GM18502 (cell line): Measurements from ENCODE around the gene MEGF8.
"Not testable (repeated sequence)": the region's sequence is repeated elsewhere in the genome, so short reads cannot be mapped to it uniquely, and the experiment has no call there.

Source experiments
- ATAC-seq: cut with Tn5 transposase; IDR thresholded peaks from one replicate; pipeline ENCODE4 v1.9.1; 2021; ENCODE audit warnings: mild to moderate bottlenecking; ENCODE audit not compliant: unreplicated experiment, poor library complexity

MEGF8 gene

DNA sequence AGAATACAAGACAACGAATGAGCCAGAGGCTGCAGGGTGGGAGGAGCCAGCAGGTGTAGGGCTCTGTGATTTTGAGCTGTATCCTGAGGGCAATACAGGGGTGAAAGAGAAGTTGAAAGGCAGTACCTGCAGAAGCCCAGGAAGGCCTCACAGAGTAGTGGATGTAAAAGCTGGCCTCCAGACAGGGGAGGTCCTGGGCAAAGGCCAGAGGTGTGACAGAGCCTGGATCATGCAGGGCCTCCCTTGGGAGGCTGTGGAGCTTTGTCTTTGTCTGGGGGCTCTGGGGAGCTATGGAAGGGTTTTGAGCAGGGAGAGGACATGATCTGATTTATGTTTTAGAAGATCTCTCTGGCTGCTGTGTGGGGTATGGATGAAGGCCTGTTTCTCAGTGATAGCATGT lies 2.7 kb downstream of the MEGF8 start:
- no peak for ATAC-seq

DNA sequence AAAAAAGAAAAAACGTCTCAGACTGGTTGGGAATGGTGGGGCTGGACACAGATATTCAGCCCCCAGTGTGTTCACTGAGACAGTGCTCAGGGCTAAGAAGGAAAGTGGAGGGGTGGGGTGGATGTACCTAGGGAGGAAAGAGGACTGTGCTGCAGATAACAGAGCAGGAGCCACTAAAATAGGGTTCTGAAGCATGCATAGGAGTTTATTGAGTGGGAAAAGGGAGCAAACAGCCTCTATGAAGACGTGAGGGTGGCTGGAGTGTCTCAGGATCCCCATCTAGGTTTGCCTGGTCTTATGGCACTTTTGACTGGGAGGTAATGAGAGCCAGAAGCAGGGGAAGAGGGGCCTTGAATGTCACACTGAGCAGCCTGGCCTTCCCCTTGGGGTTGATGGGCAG lies 3.4 kb downstream of the MEGF8 start:
- no peak for ATAC-seq

DNA sequence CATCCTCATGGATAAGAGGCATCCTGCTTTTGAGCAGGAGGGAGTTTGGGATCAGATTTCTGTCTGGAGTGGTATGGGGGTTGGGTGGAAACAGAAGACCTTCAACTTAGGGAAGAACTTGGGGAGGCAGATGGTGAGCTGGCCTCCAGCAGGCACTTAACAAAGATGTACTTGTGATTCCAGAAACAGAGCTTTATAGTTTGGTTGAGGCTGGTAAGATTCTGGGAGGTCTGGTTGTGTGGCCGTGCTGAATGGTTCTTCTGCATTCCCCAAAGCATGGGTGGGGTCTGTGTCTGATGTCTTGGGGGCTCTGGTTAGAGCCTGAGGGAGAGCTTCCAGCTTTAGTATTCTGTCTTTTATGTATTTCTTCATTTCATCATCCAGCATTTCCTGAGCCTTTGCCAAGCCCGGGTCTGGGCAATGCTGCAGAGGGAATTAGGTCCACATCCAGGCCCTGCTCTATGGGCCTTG lies 4.8 kb downstream of the MEGF8 start:
- no peak for ATAC-seq

DNA sequence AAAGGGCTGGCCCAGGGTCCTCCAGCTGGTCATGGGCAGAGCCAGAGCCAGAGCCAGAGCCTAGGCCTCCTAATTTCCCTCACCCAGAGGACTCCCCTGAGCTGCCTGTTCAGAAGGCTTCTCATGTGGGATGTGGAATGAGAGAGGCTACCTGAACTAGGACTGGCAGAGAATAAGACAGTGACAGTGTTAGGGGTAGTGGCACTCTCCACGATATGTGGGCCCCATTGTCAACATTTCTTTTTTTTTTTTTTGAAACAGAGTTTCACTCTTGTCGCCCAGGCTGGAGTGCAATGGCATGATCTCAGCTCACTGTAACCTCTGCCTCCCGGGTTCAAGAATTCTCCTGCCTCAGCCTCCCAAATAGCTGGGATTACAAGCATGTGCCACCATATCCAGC lies 5.9 kb downstream of the MEGF8 start:
- not testable (repeated sequence) for ATAC-seq

DNA sequence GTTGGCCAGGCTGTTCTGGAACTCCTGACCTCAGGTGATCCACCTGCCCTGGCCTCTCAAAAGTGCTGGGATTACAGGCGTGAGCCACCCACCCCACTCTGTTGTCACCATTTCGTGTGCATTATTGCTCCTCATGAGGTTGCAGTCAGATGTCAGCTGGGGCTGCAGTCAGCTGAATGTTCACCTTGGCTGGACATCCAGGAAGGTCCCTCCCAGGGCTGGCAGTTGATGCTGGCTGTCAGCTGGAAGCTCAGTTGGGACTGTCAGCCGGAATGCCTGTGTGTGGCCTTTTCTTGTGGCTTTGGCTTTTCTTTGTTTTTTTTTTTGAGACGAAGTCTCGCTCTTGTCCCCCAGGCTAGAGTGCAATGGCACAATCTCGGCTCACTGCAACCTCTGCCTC lies 6.6 kb downstream of the MEGF8 start:
- no peak for ATAC-seq

DNA sequence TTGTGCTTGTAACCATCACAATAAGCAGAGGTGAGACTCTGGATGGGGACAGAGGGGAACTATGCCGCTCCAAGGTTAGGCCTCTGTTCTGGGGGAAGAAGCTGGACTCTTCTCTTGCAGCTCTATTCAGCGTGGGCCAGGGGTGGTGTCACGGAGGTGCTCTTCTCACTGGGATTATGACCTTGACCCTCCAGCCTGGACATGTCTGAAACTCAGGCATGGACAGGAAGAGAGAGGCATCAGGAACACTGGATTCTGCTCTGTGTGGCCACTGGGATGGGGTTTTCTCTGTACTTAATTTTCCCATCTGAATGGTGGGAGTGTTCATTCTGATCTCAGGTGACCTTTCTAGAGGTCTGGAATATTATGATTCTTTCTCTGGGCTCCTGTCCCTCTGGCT lies 7.6 kb downstream of the MEGF8 start:
- ATAC-seq, result no peak

DNA sequence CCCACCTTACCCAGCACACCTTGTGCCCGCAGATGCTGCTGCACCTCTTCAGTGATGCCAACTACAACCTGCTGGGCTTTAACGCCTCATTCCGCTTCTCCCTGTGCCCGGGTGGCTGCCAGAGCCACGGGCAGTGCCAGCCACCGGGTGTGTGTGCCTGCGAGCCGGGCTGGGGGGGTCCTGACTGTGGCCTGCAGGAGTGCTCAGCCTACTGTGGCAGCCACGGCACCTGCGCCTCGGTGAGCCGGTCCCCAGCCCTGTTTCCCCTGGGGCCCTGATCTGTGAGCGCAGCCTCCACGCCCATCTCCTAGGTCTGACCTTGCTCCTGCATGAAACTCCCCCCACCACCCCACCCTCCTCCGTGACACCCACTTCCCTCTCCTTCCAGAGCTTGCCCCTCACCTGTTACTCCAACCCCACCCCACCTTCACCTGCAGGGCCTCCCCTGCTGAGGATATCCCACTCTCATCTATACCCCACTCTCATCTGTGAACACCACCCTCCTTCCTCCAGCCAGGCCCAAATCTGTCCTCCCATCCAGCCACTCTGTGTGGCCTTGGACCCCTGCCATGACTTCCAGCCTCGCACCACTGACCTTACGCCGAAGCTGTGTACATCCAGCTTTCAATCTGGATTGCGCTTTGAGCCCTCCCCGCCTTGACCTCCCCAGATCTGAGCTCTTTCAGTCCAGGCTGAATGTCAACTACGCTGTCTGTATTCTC lies 8.7 kb downstream of the MEGF8 start:
- ATAC-seq, result no peak

DNA sequence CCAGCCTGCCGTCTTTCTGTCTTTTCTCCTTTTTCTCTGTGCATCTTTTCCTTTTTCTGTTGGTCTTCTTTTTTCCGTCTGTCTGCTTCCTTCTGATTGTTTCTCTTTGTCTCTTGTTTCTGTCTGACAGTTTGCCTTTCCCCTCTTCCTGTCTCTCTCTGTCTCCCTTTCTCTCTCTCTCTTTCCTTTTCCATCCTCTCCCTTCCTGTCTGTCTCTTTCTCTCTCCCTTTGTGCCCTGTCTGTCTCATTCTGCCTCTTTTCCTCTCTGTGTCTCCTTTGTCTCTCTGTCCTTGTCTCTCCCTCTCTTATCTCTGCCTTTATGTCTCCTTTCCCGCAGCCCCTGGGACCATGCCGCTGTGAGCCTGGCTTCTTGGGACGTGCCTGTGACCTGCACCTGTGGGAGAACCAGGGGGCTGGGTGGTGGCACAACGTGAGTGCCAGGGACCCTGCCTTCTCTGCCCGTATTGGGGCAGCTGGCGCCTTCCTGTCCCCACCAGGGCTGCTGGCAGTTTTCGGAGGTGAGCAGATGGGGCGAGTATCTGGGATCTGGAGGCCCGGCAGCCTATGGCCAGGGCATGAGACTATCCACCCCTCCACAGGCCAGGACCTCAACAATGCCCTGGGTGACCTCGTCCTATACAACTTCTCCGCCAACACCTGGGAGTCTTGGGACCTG lies 9.4 kb downstream of the MEGF8 start:
- no peak for ATAC-seq

DNA sequence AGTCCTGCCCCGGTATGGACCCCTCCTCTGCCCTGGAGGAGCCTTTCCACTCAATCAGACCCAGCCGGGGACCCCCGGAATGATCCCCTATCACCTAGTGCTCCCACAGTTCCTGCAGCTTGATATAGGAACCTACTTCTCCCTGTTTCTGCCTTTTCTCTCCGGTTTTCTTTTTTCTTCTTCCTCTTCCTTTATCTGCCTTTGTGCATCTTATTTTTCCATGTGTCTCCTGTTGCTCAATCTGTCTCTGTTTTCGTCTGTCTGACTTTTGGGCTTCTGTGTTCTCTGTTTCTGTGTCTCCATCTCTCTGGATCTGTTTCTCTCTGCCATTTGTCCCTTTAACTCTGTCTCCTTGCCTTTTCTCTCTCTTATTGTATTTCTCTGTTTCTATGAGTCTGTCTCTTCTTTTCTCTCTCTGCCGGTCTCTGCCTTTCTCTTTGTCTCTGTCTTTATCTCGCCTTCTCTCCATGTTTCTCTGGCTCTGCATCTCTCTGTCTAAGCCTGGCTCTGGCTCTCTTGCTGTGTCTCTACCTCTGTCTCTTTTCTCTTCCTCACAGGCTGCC lies 10.0 kb downstream of the MEGF8 start:
- ATAC-seq, result no peak

DNA sequence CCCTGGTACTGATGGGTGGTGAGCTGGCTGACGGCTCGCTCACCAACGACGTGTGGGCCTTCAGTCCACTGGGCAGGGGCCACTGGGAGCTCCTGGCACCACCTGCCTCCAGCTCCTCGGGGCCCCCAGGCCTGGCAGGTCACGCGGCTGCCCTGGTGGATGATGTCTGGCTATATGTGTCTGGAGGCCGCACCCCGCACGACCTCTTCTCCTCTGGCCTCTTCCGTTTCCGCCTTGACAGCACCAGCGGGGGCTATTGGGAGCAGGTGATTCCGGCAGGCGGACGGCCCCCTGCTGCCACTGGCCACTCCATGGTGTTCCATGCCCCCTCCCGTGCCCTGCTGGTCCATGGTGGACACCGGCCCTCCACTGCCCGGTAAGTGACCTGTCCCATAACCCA lies 10.5 kb downstream of the MEGF8 start:
- no peak for ATAC-seq

DNA sequence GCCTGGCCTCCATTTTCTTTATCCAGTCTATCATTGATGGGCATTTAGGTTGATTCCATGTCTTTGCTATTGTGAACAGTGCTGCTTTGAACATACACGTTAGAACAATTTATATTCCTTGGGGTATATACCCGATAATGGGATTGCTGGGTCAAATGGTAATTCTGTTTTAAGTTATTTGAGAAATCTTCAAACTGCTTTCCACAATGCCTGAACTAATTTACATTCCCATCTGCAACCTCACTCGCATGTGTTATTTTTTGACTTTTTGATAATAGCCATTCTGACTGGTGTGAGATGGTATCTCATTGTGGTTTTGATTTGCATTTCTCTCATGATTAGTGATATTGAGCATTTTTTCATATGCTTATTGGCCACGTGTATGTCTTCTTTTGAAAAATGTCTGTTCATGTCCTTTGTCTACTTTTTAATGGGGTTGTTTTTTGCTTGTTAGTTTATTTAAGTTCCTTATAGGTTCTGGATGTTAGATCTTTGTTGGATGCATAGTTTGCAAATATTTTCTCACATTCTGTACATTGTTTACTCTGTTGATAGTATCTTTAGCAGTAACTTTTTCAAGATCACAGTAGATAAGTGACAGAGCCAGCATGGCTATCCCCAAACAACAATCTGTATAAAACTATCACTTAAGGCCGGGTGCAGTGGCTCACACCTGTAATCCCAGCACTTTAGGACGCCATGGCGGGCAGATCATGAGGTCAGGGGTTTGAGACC lies 13.9 kb downstream of the MEGF8 start:
- ATAC-seq, result not testable (repeated sequence)

DNA sequence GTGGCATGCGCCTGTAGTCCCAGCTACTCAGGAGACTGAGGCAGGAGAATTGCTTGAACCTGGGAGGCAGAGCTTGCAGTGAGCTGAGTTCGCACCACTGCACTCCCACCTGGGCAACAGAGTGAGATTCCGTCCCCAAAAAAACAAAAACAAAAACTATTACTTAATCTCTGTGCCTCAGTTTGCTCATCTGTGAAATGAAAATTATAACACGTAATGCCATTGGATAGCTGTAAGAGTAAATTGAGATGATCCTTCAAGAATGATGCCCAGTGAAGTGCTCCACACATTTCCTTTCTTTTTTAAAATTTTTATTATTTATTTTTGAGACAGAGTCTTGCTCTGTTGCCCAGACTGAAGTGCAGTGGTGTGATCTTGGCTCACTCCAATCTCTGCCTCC lies 14.5 kb downstream of the MEGF8 start:
- not testable (repeated sequence) for ATAC-seq

DNA sequence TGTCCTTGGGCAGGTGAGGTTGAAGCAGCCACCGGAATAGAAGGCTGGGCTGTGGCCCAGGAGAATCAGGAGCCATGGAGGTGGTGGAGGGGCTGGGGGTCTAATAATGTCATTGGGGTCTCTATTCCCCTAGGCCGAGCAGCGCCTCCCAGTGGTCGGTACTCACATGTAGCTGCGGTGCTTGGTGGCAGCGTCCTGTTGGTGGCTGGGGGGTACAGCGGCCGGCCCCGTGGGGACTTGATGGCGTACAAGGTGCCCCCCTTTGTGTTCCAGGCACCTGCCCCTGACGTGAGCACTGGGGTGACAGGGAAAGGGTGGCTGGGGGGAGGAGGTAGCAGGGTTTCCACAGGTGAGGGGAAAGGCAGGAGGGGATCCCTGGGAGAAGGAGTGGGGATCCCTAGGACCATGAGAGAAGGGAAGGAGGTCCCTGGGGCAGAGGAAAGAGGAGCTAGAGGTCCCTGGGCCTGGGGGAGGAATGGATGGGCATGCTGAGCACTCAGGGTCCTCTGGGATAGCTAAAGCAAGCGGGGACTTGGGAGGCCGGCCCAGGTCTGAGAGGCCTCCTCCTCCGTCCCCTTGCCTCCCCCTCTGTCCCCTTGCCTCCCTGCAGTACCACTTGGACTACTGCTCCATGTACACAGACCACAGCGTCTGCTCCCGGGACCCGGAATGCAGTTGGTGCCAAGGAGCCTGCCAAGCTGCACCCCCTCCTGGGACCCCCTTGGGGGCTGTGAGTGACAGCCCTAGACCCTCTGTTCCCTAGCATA lies 18.1 kb downstream of the MEGF8 start:
- ATAC-seq, result no peak

DNA sequence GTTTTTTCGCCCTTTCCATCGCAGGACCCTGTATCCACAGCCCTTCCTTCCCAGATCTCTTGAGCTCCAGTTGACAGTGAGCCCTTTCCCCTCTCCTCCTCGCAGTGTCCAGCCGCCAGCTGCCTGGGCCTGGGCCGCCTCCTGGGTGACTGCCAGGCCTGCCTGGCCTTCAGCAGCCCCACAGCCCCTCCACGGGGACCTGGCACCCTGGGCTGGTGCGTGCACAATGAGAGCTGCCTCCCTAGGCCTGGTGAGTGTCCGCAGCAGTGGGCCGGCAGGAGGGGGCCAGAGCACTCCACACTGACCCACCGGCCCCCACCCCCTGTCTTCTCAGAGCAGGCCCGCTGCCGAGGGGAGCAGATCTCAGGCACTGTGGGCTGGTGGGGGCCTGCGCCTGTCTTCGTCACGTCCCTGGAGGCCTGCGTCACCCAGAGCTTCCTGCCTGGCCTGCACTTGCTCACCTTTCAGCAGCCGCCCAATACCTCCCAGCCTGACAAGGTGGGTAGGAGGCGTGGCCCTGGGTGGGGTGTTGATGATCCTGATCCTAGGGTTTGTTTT lies 19.0 kb downstream of the MEGF8 start:
- no peak for ATAC-seq

DNA sequence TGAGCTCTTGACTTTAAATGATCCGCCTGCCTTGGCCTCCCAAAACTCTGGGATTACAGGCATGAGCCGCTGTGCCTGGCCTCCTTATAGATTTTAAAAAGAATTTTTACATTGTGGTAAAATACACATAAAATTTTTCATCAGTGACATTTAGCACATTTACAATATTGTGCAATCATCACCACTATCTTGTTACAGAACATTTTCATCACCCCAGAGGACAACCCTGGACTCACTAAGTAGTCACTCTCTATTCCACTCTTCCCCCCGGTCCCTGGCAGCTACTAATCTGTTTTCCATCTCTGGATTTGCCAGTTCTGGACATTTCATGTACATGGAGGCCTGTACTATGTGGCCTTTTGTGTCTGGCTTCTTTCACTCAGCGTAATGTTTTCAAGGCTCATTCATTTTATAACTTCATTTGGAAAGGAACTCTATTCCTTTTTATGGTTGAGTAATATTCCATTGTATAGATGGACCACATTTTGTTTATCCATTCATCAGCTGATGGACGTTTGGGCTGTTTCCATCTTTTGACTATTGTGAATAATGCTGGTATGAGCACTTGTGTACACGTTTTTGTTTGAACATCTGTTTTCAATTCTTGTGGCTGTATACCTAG lies 19.9 kb downstream of the MEGF8 start:
- no peak for ATAC-seq

DNA sequence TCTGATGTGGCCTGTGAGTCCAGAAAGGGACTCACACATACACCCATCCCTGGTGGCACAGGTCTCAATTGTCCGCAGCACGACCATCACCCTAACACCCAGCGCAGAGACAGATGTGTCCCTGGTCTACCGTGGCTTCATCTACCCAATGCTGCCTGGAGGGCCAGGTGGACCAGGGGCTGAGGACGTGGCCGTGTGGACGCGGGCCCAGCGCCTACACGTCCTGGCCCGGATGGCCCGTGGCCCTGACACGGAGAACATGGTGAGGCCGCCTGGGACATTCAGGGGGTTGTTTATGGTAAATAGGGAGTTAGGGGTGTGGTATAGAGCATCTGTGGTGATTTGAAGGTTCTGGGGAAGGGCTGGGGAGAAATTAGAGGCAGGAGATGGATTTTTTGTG lies 22.8 kb downstream of the MEGF8 start:
- ATAC-seq, result no peak

DNA sequence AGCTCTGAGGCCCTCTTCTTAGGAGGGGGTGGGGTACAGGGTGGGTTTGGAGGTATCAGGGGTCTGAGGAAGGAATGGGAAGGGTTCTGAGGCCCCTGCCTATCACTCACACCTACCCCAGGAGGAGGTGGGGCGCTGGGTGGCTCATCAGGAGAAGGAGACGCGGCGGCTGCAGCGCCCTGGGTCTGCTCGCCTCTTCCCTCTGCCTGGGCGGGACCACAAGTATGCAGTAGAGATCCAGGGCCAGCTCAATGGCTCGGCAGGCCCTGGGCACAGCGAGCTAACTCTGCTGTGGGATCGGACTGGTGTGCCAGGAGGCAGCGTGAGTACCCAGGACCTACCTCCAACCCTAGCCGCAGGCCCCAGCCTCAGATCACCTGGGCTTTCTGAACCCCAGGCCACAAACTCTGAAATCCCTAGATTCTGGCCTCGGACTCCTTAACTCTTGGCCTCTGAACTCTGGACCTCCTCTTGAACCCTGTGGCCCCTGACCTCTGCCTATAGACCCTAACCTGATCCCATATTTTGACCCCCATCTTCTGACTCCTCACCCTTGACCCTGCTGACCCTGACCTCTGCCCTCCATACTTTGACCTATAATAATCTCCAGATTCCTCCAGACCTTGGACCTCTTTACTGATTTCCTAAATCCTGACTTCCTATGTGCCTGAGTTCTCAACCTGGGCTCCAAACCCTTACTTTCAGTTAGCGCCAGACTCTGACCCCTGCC lies 24.1 kb downstream of the MEGF8 start:
- ATAC-seq, result no peak

DNA sequence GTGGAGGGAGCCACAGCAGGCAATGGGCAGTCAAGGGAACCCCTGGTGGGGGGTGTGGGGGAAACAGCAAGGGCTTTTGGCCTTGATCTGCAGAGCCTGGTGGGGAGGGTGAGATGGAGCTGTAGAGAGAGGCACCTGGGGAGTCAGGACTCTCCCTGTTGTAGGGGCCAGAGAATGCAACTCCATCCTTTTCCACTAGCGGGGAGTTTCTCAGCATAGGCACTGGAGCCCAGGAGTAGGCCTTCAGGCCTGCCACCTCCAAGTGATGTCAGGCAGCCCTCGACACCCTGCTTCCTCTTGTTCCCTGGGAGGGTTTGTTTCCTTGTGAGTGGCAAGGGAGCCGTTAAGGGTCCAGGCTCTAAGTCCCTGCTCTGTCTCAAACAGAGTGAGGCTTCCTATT lies 25.0 kb downstream of the MEGF8 start:
- ATAC-seq, result no peak
